HG02885 (cell line): ENCODE data around the gene CLVS2.

Experiments used
- ATAC-seq: cut with Tn5 transposase; IDR thresholded peaks from one replicate; pipeline ENCODE4 v1.9.1; 2021; ENCODE audit warnings: mild to moderate bottlenecking; ENCODE audit not compliant: unreplicated experiment, poor library complexity

CLVS2 gene

GRCh38 chr6:122995921-122996793 is at the start of gene CLVS2:
CLVS2 (plus strand) TSS chr6:122996235; CDS start chr6:122997778, 1,543 bp downstream.
- no peak for ATAC-seq

- no peak for ATAC-seq
These were observed 48.7 kb upstream of the CLVS2 start for GRCh38 chr6:122947355-122947754.

GRCh38 chr6:122953766-122954165 is 42.3 kb upstream of the CLVS2 start:
- no peak for ATAC-seq

- no peak for ATAC-seq
These were observed 39.7 kb upstream of the CLVS2 start for GRCh38 chr6:122956376-122956775.

GRCh38 chr6:122962000-122962624 is 33.9 kb upstream of the CLVS2 start:
- no peak for ATAC-seq

GRCh38 chr6:122969999-122970533 is 26.0 kb upstream of the CLVS2 start:
- ATAC-seq, result no peak

GRCh38 chr6:122977180-122977579 is 18.9 kb upstream of the CLVS2 start:
- ATAC-seq, result no peak

GRCh38 chr6:122984393-122984792 is 11.6 kb upstream of the CLVS2 start:
- ATAC-seq, result no peak

GRCh38 chr6:122994256-122994655 is 1.8 kb upstream of the CLVS2 start:
- ATAC-seq, result no peak

- no peak for ATAC-seq
These were observed 915 bp downstream of the CLVS2 start for GRCh38 chr6:122996794-122997505.

- no peak for ATAC-seq
These were observed 1.6 kb downstream of the CLVS2 start for GRCh38 chr6:122997541-122998150.

GRCh38 chr6:122998403-122998975 is 2.5 kb downstream of the CLVS2 start:
- ATAC-seq, result no peak

GRCh38 chr6:123000244-123000770 is 4.3 kb downstream of the CLVS2 start:
- ATAC-seq, result no peak

- no peak for ATAC-seq
These were observed 5.5 kb downstream of the CLVS2 start for GRCh38 chr6:123001540-123001939.

GRCh38 chr6:123007885-123008284 is 11.8 kb downstream of the CLVS2 start:
- ATAC-seq, result no peak

GRCh38 chr6:123009059-123009458 is 13.0 kb downstream of the CLVS2 start:
- no peak for ATAC-seq

- ATAC-seq, result no peak
These were observed 18.8 kb downstream of the CLVS2 start for GRCh38 chr6:123014835-123015234.

GRCh38 chr6:123016431-123017103 is 20.5 kb downstream of the CLVS2 start:
- no peak for ATAC-seq

GRCh38 chr6:123017104-123017682 is 21.2 kb downstream of the CLVS2 start:
- no peak for ATAC-seq
